Middle frontal gyrus (tissue), 1 donor: ENCODE data around the gene NMT1.
"Not testable (repeated sequence)": the region's sequence is repeated elsewhere in the genome, so short reads cannot be mapped to it uniquely, and the experiment has no call there.

Experiments
- DNase-seq: peaks from one replicate; pipeline ENCODE4 v3.0.0-alpha.2; 2015; ENCODE audit warnings: low spot score; ENCODE audit errors: extremely low spot score

The NMT1 gene

GRCh38 chr17:45036691-45037090 lies 24.4 kb upstream of the NMT1 start:
- no peak for DNase-seq

GRCh38 chr17:45038728-45039634 lies 22.1 kb upstream of the NMT1 start:
- DNase-seq: no peak

GRCh38 chr17:45040459-45040858 lies 20.7 kb upstream of the NMT1 start:
- DNase-seq: no peak

DNA sequence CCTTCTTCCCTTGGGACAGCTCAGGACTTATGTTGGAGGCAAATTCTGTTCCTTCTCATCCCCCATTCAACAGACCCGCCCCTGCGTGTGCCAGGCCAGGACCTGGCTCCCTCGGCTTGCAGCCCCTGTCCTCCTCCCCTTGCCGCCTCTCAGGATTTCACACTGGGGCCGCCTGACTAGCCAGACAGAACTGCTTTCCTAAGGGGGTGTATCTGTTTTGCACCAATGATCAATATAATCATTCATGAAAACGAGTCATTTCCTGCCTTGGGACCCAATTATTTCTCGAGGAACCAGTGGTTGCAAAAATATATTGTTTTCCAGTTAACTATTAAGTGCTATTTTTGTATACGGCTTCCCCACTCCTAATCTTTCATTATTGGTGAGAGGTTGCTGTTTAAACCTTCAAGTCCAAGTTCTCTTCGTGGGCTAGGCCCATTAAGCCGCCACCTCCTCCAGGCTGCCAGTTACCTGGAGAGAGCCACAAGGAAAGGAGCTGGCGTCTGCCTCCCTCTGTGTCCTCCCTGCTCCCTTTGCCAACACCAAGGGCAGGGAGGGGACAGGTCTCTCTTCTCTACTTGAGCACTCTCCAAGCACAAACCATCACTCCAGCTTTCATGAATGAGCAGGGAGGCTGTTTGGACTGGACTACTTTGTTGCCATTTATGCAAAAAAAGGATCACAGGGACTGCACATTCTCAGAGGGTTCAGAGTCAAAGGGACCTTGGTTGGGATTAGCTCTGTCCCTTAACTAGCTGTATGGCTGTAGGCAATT lies 18.6 kb upstream of the NMT1 start:
- no peak for DNase-seq

DNA sequence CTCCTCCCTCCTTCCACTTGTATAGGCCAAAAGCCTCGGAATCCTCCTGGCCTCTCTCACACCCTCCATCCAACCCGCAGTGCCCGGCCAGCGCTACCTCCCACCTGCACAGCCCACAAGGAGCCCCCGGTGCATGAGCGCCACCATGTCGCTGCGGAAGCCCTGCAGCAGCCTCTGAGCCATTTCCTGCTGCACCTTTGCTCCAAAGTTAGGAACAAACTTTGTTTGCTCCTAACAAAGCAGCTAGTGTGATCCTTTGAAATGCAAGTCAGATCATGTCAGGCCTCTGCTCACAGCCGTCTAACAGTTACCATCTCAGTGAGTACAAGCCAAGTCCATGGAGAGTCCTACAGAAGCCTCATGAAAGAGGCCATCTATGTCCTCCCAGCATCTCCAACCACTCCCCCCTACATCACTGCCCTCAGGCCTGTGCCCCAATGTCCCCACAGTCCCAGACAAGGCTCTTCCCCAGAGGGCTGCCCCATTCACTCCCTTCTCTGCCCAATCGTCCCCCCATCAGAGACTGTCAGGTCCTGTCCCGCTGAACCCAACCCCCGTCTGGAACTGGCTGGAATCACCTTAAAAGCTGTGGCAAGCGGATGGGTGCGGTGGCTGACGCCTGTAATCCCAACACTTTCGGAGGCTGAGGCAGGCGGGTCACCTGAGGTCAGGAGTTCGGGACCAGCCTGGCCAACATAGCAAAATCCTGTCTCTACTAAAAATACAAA lies 17.1 kb upstream of the NMT1 start:
- no peak for DNase-seq

GRCh38 chr17:45046537-45047125 lies 14.5 kb upstream of the NMT1 start:
- no peak for DNase-seq

- DNase-seq: no peak
Observed at GRCh38 chr17:45048795-45049563, 12.1 kb upstream of the NMT1 start.

DNA sequence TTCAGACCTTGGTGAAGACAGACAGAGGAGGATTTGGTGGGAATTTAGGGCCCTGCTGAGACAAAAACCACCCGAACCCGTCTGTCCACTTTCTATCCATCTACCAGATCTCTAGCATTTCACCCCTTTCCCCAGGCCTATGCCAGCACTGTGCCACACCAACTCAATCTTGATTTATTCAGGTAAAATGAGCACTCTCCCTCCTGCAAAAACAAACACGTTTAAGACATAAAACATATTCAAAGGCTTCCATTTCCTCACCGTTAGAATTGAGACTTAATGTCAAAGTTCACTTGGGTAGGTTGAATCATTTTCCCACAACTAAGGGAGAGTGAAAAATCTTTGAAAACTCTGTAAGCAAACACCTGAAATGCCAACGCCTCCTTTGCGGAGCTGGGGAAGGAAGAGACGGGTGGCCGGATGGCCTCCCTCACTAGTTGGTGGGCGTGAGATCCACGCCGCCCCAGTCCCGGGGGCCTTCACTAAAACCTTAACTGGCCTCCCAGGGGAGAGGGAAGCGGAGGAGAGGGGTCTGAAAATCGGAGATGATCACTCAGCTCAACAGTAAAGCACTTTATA lies 10.5 kb upstream of the NMT1 start:
- no peak for DNase-seq

GRCh38 chr17:45051060-45051719 lies 9.9 kb upstream of the NMT1 start, which contains the start of gene DCAKD:
DCAKD (minus strand) TSS chr17:45051632; CDS start chr17:45034885, 16,747 bp downstream.
- DNase-seq: peak; percentile 88

DNA sequence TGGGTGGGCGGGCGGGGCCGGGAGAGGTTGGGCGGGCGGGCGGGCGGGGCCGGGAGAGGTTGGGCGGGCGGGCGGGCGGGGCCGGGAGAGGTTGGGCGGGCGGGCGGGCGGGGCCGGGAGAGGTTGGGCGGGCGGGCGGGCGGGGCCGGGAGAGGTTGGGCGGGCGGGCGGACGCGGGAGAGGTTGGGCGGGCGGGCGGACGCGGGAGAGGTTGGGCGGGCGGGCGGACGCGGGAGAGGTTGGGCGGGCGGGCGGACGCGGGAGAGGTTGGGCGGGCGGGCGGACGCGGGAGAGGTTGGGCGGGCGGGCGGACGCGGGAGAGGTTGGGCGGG lies 9.4 kb upstream of the NMT1 start:
- not testable (repeated sequence) for DNase-seq

DNA sequence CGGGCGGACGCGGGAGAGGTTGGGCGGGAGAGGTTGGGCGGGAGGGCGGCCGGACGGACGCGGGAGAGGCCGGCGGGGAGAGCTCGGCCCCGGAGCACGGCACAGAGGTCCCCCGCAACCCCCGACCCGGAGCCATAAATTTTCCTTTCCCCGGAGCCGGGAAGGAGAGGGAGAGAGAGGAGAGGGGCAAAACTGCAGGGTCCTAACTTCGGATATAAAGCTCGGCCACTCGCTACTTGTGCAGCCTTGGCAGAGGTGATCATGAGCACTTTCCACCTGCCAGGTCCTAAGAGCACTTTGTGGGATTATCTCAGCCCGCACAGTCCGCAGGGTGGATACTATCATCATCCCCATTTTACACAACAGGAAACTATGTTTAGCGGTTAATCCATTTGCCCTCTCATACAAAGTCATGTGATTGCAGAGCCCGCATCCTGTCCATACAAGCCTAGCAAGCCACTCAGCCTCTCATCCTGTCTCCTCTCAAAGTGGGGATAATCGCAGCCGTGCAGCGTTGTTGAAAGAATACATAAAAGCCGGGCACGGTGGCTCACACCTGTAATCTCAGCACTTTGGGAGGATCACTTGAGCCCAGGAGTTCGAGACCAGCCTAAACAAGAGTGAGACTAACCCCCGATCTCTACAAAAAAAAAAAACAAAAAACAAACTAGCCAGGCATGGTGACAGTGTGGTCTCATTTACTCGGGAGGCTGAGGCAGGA lies 8.9 kb upstream of the NMT1 start:
- DNase-seq: no peak

- DNase-seq: no peak
Observed at GRCh38 chr17:45060382-45060796, 728 bp upstream of the NMT1 start.

DNA sequence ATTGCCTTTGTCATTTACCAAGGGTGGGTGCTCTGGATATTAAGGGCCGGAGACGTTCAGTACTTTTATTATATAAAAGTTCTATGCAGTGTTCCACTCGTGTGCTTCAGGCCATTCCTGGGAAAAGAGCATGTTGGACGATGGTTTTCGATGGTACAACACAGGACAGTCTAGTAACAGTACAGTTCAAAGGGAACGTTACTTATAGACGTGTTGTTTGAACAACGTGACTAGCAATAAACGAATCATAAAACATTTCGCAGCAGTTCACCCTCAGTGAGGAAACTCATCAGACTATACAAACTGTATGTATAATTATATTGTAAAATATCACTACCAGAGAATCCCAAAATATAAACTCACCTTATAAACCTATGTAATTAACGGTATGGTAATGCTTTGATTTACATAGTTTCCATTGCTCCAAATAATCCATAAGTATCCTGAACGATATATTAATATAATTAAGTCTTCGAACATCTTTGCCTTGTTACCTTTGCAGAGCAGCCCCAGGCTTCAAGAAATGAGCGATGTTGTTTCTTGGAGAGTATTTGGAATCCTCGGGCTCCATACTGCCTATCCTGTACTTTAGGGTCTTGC lies 589 bp downstream of the NMT1 start:
- no peak for DNase-seq

- no peak for DNase-seq
Observed at GRCh38 chr17:45063198-45063597, 2.1 kb downstream of the NMT1 start.

DNA sequence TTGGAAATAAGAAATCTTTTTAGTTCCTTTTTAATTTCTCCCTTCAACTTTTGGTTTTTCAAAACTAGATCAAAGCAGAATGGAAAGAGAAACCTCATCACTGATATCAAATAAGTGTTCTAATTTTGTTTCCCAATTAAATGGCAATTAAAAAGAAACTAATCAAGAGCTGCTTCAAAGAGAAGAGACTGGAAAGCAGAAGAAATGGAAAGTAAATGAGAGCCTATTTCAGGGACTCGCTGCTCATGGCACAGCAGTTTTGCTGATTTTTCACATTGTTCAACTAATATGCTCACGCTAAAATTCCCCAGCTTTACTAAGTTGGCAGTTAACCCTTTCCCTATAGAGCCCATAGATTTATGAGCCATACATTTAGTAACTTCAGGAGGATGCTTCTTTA lies 6.5 kb downstream of the NMT1 start:
- DNase-seq: no peak

DNA sequence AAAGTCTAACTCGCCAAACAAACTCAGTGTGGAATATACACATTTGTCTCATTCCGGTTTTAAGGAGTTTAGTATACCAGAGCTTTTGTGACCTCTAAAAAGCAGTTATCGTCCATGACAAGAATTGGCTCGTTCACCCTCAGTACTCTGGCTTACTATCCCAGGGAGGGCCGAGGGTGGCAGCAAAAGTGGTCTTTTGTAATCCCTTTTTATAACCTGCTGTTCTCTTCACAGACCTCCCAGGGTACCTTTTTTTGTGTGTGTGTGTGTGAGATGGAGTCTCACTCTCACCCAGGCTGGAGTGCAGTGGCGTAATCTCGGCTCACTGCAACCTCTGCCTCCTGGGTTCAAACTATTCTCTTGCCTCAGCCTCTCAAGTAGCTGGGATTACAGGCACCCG lies 8.9 kb downstream of the NMT1 start:
- DNase-seq: no peak

- no peak for DNase-seq
Observed at GRCh38 chr17:45070809-45071208, 9.7 kb downstream of the NMT1 start.

- DNase-seq: no peak
Observed at GRCh38 chr17:45073414-45074070, 12.4 kb downstream of the NMT1 start.
